ENCODE results near the gene GRAMD2B.
"Not testable (repeated sequence)": the region's sequence is repeated elsewhere in the genome, so short reads cannot be mapped to it uniquely, and the experiment has no call there.

The GRAMD2B gene

GRCh38 chr5:126450907-126451306 lies 27.7 kb downstream of the GRAMD2B start:
- DNase-seq, result no peak

- DNase-seq, result no peak
Observed at GRCh38 chr5:126452477-126452876, 29.3 kb downstream of the GRAMD2B start.

- DNase-seq, result no peak
Observed at GRCh38 chr5:126454081-126454480, 30.9 kb downstream of the GRAMD2B start.

GRCh38 chr5:126454535-126454934 lies 31.3 kb downstream of the GRAMD2B start:
- no peak for DNase-seq

- no peak for DNase-seq
Observed at GRCh38 chr5:126455264-126455663, 32.1 kb downstream of the GRAMD2B start.

GRCh38 chr5:126455728-126456127 lies 32.5 kb downstream of the GRAMD2B start:
- no peak for DNase-seq

- no peak for DNase-seq
Observed at GRCh38 chr5:126456217-126456820, 33.1 kb downstream of the GRAMD2B start.

- no peak for DNase-seq
Observed at GRCh38 chr5:126460459-126460858, 37.2 kb downstream of the GRAMD2B start.

- DNase-seq, result no peak
Observed at GRCh38 chr5:126460977-126461376, 37.8 kb downstream of the GRAMD2B start.

GRCh38 chr5:126461838-126462237 lies 38.6 kb downstream of the GRAMD2B start:
- no peak for DNase-seq

- DNase-seq, result no peak
Observed at GRCh38 chr5:126462239-126463014, 39.2 kb downstream of the GRAMD2B start.

GRCh38 chr5:126464016-126464415 lies 40.8 kb downstream of the GRAMD2B start:
- DNase-seq, result no peak

- no peak for DNase-seq
Observed at GRCh38 chr5:126464959-126465358, 41.8 kb downstream of the GRAMD2B start.

- DNase-seq, result no peak
Observed at GRCh38 chr5:126468091-126468490, 44.9 kb downstream of the GRAMD2B start.

- DNase-seq, result no peak
Observed at GRCh38 chr5:126469536-126470316, 46.5 kb downstream of the GRAMD2B start.

- DNase-seq, result not testable (repeated sequence)
Observed at GRCh38 chr5:126470529-126470928, 47.3 kb downstream of the GRAMD2B start.

- DNase-seq, result no peak
Observed at GRCh38 chr5:126471247-126471646, 48.0 kb downstream of the GRAMD2B start.

GRCh38 chr5:126471875-126472537 lies 48.8 kb downstream of the GRAMD2B start:
- no peak for DNase-seq

GRCh38 chr5:126472538-126472889 lies 49.3 kb downstream of the GRAMD2B start:
- DNase-seq, result no peak

- DNase-seq, result no peak
Observed at GRCh38 chr5:126477294-126478117, 54.3 kb downstream of the GRAMD2B start.

GRCh38 chr5:126479810-126480209 lies 56.6 kb downstream of the GRAMD2B start:
- no peak for DNase-seq

GRCh38 chr5:126480824-126481223 lies 57.6 kb downstream of the GRAMD2B start:
- DNase-seq, result no peak

Measured in activated CD4-positive, alpha-beta T cell treated with anti-CD3 and anti-CD28 coated beads for 48 hours (primary cell).